HG03571 (cell line): ENCODE results near the gene SVIL.
"Not testable (repeated sequence)": the region's sequence is repeated elsewhere in the genome, so short reads cannot be mapped to it uniquely, and the experiment has no call there.

Experiments
- ATAC-seq: cut with Tn5 transposase; IDR thresholded peaks from one replicate; pipeline ENCODE4 v1.9.1; 2021; ENCODE audit not compliant: unreplicated experiment

The SVIL gene

DNA sequence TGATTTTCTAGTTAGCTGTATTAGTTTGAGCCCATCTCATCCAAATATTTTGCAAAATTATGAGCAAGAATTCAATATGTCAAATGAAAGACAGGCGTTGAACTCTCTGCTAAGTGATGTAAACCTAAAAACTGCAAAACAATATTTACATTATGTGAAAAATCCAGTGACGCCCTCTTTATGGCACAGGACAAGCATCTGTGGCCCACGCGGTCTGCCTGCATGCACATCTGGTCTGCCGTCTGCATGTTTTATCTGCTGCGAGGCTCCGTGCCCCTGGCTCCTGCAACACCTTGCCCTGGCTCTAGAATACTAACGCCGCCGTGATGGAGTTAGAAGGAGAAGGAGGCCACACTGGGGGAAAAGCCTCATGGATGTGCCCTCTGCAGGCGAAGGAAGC, 142.0 kb downstream of the SVIL start:
- ATAC-seq: no peak

DNA sequence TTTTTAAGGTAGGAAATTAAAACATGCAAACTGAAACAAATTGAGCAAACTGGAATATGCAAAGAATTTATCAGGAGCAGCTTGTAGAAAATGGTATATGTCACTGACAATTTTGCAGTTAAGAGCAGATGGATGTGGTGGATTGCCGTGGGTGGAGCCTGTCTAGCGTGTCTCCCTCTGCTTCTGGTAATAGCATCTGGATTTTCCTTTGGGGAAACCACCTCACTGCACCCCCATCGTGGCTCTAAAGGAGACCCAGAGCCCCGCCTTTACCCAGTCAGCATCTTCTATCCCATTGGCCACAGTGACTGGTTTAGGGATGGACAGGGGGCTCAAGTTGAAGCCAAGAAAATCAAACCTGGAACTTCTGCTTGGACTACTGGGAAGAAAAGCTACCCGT, 142.9 kb downstream of the SVIL start:
- ATAC-seq: no peak

DNA sequence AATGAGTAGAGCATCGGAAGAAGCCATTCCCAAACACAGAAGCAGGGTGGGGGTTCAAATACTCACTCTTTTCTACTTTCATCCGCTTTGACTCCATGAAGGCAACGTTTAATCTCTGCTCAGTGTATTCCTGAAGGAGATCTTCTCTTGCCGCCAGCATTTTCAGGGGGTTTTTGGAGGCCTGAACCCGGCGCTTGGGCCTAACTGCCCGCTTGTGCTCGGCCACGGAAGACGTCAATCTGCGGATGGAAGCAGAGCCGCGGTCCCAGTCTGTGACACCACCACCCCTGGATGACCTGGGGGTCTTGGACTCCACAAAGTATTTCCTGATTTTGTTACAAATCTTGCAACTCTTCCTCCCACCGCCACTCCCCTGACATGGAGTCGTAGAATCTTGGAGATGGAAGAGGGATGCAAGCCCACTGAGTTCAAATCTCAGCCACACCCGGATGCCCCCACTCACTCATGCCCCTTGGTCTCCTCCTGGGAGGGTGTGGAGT, 143.9 kb downstream of the SVIL start:
- ATAC-seq: not testable (repeated sequence)

DNA sequence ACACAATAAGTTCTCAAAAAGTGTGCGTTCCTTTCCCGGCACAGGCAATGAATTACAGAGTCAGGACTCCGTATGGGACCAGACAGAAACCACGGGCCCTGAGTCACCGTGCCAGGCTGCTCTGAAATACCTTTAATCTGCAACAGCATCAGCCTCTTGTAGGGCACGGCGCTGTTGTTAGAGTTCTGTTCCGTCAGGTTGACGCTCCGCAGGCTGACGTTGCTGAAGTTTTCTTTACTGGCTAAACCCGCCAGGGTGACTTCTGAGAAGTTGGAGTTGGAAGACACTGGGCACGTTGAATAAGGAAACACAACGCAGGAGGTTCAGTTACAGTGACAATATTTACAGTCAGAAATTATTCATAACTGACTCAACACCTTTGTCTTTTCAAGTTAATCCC, 146.3 kb downstream of the SVIL start:
- ATAC-seq: not testable (repeated sequence)

GRCh38 chr10:29487884-29488266, 146.9 kb downstream of the SVIL start:
- ATAC-seq: not testable (repeated sequence)

DNA sequence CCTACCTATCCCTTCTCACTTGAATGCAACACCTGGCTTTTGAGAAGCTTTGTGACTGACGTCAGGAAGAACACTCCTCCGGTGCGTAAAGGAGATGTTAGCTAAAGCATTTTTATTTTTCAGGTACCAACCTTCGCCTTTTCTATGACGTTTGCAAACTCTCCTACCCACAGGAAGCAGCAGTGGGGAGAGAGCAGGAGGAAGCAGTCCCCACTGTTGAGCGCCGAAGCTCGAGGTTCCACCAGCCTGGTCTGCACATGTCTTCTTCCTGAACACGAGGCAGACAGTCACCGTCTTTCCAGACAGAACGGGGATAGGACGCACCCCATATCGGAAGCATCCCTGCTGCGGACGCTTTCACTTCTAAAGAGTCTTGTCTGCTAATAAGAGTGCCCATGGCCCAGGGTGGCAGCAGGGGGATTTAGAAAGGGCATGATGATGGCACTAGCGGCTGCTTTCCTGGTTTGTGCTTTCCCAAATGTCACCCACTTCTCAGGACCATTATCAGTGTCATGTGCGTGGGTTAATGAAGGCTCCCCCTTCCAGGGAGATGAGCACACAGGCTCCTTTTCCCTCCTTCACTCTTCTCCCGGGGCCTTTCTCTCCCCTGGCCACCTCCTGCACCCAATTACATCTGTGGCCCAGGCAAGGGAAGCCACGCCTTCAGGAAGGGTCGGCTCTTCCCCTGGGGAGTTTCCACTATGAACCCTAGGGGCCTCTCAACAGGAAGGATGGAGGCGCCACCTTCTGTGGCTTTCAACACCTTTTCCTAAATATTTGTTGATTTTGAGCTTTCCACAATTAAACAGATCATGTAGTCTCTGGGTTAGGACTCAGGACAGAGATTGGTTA, 147.5 kb downstream of the SVIL start:
- not testable (repeated sequence) for ATAC-seq

DNA sequence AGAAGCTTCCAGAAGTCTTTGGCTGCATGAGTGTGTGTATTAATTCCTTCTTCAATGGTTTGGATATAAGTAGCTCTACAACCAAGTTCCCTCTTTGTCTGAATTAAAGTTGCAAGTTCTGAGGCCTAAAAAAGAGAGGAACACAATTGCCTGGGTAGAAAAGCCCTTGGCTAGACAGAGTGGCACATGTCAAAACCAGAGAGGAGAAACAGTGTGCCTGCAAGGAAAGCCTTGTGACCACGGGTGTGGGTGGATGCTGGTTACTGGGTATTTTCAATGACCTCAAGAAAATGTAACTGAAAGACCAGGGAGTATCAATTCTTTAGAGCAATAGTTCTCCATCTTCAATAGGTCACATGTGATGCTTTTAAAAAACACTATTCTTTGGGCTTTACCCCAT, 148.3 kb downstream of the SVIL start:
- ATAC-seq: no peak

DNA sequence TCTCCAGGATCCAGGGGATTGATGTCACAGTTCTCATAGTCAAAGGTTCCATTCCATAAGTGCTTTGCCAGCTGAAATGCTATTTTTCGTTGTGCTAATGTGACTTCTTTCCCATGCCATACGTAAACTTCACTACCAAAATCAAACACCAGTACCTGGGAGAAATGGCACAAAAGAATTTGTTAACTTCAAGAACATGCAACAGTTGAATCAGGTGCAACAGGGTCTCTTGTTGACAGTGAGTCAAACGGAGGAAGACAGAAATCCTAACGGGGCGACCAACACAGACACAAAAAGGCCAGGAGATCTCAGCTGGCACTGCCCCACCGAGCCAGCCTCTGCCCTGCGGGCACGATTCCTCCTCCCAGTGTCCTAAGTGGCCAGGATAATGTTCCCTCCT, 150.1 kb downstream of the SVIL start:
- ATAC-seq: not testable (repeated sequence)

DNA sequence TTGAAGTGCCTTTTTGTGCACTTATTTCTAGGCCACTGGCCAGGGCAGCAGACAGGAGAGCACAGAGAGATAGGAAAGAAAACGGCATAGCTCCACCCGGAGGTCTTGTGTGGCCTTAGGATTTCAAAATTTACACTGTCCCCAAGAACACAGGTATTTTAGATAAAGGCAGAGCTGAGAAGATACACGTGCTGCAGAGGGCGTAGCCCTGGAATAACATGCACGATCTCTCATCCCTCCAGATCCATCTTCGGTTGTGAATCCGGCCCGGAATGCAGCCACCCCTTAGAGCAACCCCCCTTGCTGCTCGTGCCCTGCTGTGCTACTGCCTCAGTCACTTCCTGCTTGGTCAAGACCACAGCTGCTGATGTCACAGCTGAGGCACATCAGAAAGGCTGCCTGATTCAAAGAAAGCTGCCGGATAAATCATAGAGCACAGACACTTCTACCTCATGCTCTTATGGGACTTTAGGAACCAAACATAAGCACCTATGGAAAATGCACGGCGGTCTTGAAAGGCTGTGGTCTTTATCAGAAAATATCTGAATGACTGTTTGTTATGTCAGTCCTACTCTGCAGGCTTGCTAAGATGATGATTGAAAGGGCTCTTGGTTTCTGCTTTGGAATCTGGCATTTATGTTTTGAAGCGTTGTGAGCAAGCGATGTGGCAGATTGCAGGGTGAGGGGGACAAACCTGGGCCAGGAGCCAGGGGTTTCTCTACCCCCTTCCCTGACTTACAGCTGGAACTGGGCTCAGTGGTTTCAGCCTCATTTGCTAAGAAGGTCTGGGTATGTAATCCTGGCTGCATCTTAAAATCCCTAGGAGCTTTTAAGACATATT, 152.0 kb downstream of the SVIL start:
- ATAC-seq: no peak

DNA sequence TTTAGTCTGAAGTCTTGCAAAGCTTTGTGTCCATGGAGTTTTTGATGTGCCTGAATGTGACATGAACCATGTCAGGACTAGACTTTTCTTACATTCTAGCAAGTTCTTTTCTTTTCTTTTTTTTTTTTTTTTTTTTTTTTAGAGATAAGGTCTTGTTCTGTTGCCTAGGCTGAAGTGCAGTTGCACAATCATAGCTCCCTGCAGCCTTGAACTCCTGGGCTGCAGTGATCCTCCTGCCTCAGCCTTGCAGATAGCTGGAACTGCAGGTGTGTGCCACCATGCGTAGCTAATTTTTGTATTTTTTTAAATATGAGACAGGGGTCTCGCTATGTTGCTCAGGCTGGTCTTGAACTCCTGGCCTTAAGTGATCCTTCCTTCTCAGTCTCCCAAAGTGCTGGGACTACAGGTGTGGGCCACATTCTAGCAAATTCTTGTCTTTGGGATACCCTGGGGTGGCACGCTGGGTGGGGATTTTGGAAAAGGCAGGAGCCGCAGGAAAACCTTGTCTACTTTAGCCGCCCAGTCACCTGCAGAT, 152.8 kb downstream of the SVIL start:
- ATAC-seq: no peak

DNA sequence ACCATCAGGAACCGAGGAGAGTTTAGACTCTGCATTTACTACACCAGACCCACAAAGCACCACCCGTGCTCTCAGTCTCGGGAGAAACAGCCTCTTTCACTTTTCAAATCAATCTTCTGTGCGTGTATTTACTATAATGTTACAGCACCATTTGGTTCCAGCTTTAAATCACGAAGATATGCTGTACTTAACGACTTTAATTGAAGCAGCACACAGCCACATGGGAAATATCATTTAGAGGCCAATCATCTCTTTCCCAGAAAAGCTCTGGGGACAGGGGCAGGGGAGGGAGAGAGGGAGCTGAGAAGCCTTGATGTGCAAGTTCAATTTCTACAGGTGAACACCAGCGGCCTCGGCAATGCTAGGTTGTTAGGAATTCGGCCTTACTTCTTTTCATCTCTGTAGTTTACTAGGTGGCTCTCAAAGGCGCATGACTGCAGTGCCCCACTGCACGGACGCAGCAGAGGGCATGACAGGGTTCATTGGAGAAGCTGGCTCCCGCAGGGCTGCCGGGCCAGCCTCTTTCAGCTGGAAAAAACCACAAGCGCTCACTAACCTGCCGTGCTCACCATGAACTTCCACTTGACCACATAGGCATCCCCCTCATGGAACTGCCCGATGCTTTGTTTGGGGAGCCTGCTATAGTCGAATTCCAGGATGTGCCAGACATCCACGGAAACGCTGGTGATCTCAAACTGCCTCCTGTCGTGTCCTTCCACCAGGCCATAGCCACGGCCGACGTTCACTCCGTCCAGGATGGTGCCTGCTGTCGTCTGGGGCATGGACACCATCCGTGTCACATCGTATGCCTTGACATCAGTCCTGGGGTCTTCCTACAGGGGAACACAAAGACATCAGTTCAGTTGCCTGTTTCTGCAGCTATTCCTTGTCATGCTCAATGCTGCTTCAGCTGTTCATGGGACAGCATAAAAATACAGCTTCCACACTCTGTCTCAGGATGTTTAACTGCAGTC, 154.5 kb downstream of the SVIL start:
- no peak for ATAC-seq

DNA sequence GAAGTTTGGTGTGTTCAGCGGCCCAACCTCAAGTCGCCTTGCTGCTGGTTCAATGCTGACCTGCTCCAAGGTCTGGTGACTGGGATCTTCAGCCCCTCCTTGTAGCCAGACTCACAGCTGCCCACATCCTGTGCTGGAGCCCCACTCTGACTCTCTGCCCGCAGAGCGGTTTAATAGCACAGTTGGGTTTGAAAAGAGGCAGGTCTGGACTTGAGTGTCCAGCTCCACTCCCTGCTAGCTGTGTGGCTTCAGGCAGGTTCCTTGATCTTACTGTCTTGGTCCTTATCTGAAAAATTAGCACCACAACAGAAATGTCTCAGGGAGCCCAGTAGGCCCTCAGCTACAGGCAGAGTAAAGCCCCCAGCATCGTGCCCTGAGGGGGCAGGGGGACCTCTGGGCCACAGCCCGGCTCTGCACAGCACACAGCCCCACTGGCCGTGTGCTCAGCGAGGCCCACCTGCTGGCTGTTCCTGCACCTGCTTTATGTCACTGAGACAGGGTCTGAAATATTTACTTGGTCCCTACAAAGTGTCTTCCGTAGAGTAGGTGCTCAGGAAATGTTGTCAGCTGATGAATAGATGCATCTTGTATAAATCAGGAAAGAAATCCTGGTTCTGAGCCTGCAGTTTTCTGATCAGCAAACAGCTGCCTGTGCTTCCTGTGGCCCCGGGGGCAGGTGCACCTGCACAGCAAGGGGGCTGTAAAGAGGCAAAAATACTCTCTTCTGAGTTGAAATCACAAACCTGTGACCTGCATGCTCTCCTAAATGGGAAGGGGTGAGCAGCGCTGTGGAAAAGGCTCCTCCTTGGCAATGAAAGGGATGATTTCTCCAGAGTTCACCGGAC, 155.5 kb downstream of the SVIL start:
- no peak for ATAC-seq

- ATAC-seq: no peak
These were observed 161.2 kb downstream of the SVIL start for GRCh38 chr10:29473406-29474100.

- ATAC-seq: no peak
These were observed 161.7 kb downstream of the SVIL start for GRCh38 chr10:29473087-29473356.

DNA sequence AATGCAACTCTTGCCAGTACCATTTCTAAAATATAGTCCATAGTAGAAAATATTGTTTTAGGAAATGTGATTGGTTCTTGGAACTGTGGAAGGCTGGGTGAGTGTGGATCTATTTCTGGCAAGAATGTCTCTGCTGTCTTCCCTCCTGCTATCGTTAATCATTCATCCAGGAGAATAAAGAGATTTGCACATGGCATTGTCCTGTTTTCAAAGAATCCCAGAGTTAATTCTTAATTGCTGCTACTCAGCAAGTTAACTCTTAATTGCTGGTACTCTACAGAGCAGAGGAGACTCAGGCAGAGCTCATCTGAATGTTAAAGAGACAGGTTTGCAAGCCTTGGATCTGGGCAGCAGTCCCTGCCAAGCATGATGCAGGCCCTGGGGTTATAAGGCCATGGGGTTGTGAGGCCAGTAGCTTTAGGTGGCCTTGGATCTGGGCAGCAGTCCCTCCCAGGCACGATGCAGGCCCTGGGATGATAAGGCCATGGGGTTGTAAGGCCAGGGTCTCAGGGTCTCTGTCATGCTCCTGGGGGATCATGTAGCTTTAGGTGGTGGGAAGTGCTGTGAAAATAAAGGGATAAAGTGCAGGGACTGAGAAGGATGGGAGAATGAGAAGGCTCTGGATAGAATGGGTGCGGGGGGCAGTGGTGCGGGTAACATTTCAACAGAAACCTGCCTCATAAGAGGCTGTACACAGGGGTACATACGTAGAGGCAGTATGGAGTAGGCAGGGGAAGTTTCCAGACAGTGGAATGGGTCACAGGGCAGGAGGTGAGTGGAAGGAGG, 162.3 kb downstream of the SVIL start:
- no peak for ATAC-seq

DNA sequence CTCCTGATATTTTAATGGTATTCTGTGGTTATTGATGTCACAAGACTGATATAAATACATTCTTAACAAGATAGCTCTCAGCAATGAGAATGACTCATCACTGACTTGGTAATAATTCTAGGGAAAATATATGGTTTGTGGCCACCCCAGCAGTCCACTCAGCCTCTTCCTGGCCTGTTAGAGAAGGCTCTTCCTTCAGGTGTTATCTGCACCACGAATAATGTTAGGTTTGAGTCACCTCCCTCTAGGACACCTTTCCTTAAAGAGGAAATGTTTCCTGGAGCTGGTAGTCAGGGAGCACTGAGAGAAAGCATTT, 163.3 kb downstream of the SVIL start:
- no peak for ATAC-seq

DNA sequence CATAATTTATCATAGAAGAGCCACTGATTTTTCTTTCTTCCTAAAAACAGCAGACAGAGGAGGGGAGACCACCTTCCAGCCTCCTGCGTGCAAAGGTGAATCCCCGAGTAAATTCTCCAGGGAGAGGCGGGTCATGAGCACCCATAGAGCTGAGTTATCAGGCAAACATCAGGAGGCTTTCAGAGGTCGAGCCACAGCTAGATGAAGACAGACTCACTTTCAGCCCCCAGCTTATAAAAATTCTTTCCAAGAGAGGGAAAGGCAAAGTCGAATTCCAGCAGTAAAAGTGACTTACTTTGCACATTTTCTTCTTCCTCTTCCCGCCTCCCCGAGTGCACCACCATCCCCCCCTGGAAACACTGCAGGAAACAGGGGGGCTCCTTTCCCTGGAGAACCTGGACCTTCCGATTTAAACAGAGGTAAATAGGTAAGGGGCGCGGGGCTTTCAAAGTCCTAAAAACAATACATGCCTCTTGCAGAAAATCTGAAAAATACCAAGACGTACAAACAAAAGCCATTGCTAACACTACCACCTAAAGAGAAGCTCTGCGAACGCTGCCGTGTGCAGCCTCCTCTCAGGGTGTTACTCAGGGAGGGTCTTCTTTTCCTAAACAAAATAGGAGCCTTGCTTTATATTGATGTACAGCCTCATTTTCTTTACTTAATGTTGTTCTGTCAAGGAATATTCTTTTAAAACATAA, 163.8 kb downstream of the SVIL start:
- no peak for ATAC-seq

DNA sequence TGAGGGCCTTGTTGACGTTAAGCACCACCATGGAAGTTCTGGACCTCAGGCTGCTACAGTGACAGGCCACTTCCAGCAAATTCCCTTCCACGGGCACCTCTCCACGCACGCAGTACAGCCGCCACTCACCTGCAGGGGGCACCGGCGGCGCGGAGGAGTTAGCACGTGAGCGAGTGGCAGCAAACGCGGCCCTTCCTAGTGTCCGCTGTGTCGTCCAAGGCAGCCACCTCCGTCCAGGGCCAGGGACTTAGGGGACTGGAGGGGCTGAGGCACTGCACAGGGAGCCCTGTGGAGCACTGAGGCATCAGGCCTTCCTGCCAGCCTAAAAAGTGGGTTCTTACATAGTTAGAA, 164.4 kb downstream of the SVIL start:
- no peak for ATAC-seq
